Measurements from ENCODE around the gene SLC4A8.

Gene SLC4A8

GRCh38 chr12:51528852-51529650, 104.4 kb downstream of the SLC4A8 start:
- no peak for DNase-seq

- no peak for DNase-seq
Observed at GRCh38 chr12:51529651-51529970, 105.0 kb downstream of the SLC4A8 start.

GRCh38 chr12:51530208-51530607, 105.6 kb downstream of the SLC4A8 start:
- DNase-seq, result no peak

GRCh38 chr12:51531284-51531977, 106.8 kb downstream of the SLC4A8 start:
- no peak for DNase-seq

GRCh38 chr12:51531978-51532497, 107.4 kb downstream of the SLC4A8 start:
- DNase-seq, result peak; percentile 50

- DNase-seq, result no peak
Observed at GRCh38 chr12:51533799-51534198, 109.2 kb downstream of the SLC4A8 start.

GRCh38 chr12:51534216-51535074, 109.8 kb downstream of the SLC4A8 start:
- no peak for DNase-seq

- no peak for DNase-seq
Observed at GRCh38 chr12:51536159-51536558, 111.5 kb downstream of the SLC4A8 start.

GRCh38 chr12:51538149-51538548, 113.5 kb downstream of the SLC4A8 start:
- DNase-seq, result no peak

GRCh38 chr12:51538599-51538998, 114.0 kb downstream of the SLC4A8 start:
- DNase-seq, result no peak

- DNase-seq, result no peak
Observed at GRCh38 chr12:51540996-51541395, 116.4 kb downstream of the SLC4A8 start.

- DNase-seq, result no peak
Observed at GRCh38 chr12:51546097-51546496, 121.5 kb downstream of the SLC4A8 start.

GRCh38 chr12:51547606-51548005, 123.0 kb downstream of the SLC4A8 start:
- no peak for DNase-seq

- DNase-seq, result no peak
Observed at GRCh38 chr12:51548241-51548640, 123.6 kb downstream of the SLC4A8 start.

- DNase-seq, result peak; percentile 4
Observed at GRCh38 chr12:51549637-51550036, 125.0 kb downstream of the SLC4A8 start.

Data from DMS153 (cell line).